A549 (cell line): ENCODE data around the gene RBP3.

Source experiments
- CTCF ChIP-seq: fragments of >200 bp; sonication (Bioruptor Twin); formaldehyde crosslinking; IDR thresholded peaks from 3 replicates; pipeline ENCODE4 v1.5.1; 2016
- EHMT2 ChIP-seq: fragments of 200-600 bp; sonication (generic); IDR thresholded peaks from 2 replicates; pipeline ENCODE4 v1.6.1; 2016; ENCODE audit warnings: antibody characterized with exemption, low read depth, mild to moderate bottlenecking, moderate library complexity
- EP300 ChIP-seq, 2 experiments: fragments of >200 bp; sonication (Bioruptor Twin); formaldehyde crosslinking; IDR thresholded peaks; 2 replicates in 1 of 2; 3 replicates in 1 of 2; pipeline ENCODE4 v1.6.1; 2016 to 2017
- ESRRA ChIP-seq: fragments of 150-350 bp; IDR thresholded peaks from 2 replicates; pipeline ENCODE4 v1.6.1; 2014; ENCODE audit warnings: mild to moderate bottlenecking, low read length, borderline replicate concordance
- FOSB ChIP-seq: fragments of 250-450 bp; sonication (Bioruptor Pico); IDR thresholded peaks from 2 replicates; pipeline ENCODE4 v1.5.0; 2020; ENCODE audit warnings: mild to moderate bottlenecking, moderate library complexity
- HOXA7 ChIP-seq: fragments of 250-450 bp; sonication (Bioruptor Pico); IDR thresholded peaks from 2 replicates; pipeline ENCODE4 v1.5.0; 2020; ENCODE audit warnings: mild to moderate bottlenecking, moderate library complexity
- KDM5A ChIP-seq: fragments of 200-600 bp; sonication (generic); IDR thresholded peaks from 2 replicates; pipeline ENCODE4 v1.6.1; 2016; ENCODE audit warnings: antibody characterized with exemption, mild to moderate bottlenecking
- POLR2A ChIP-seq: IDR thresholded peaks from 2 replicates; pipeline ENCODE4 v1.6.1; 2012; ENCODE audit warnings: mild to moderate bottlenecking, low read length
- POLR2AphosphoS2 ChIP-seq: conservative IDR thresholded peaks from 2 replicates; pipeline ENCODE4 v1.6.1; 2012; ENCODE audit warnings: low read length, improper control_type of control experiment, inconsistent platforms
- RCOR1 ChIP-seq: fragments of 150-350 bp; IDR thresholded peaks from 2 replicates; pipeline ENCODE4 v1.6.1; 2014; ENCODE audit warnings: antibody characterized with exemption, low read length, low read depth
- RFX5 ChIP-seq: fragments of 450-650 bp; IDR thresholded peaks from 2 replicates; pipeline ENCODE4 v1.7.1; 2014; ENCODE audit warnings: antibody characterized with exemption, mild to moderate bottlenecking, moderate library complexity
- TF ChIP-seq, protein P1 (sequence below): IDR thresholded peaks from 2 replicates; pipeline ENCODE4 v1.6.1; 2012

GRCh38 chr10:47339759-47340607 lies 8.2 kb upstream of the RBP3 start:
- no peak for TF ChIP-seq CTCF
- TF ChIP-seq RFX5 = no peak
- no peak for TF ChIP-seq EHMT2
- TF ChIP-seq HOXA7 (CRISPR knock-in tag) = no peak
- no peak for TF ChIP-seq EP300 (IDR thresholded peaks at IDR 0.05)
- TF ChIP-seq POLR2AphosphoS2 = no peak
- TF ChIP-seq, protein P1, sequence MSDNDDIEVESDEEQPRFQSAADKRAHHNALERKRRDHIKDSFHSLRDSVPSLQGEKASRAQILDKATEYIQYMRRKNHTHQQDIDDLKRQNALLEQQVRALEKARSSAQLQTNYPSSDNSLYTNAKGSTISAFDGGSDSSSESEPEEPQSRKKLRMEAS = no peak
- TF ChIP-seq POLR2A = no peak
- TF ChIP-seq RCOR1 = no peak
- TF ChIP-seq KDM5A = no peak
- TF ChIP-seq FOSB (CRISPR knock-in tag) = no peak
- no peak for TF ChIP-seq ESRRA
